Astrocyte (in vitro differentiated cells and primary cell): Measurements from ENCODE around the gene TTLL5. TPM values are rescaled to one million over a fixed set of nuclear protein-coding genes. Genes with fewer than 3 reads are reported as not detected.

Source experiments
- DNase-seq: peaks from one replicate; pipeline ENCODE4 v3.0.0-alpha.2; 2010; ENCODE audit warnings: low read depth
- FAIRE-seq: peaks from 2 replicates; lab custom pipeline; 2011; peaks lifted over from hg19 to GRCh38; lab: Jason Lieb, UNC
- H2AFZ ChIP-seq: 2 replicates; pipeline ENCODE4 v1.6.0; 2012; ENCODE audit warnings: low read depth, low read length, inconsistent platforms
- H3K27ac ChIP-seq: 2 replicates; pipeline ENCODE4 v1.5.1; 2011; ENCODE audit warnings: low read depth, low read length, inconsistent platforms
- H3K27me3 ChIP-seq: 2 replicates; pipeline ENCODE4 v1.6.0; 2011; ENCODE audit warnings: low read length, inconsistent platforms; ENCODE audit not compliant: insufficient read depth
- H3K36me3 ChIP-seq: 2 replicates; pipeline ENCODE4 v1.5.1; 2011; ENCODE audit warnings: low read length, inconsistent platforms; ENCODE audit not compliant: insufficient read depth
- H3K4me1 ChIP-seq: 2 replicates; pipeline ENCODE4 v1.5.1; 2011; ENCODE audit warnings: low read length, inconsistent platforms; ENCODE audit not compliant: insufficient read depth
- H3K4me2 ChIP-seq: 2 replicates; pipeline ENCODE4 v1.6.0; 2012; ENCODE audit warnings: low read length, inconsistent platforms
- H3K4me3 ChIP-seq: 2 replicates; pipeline ENCODE4 v1.5.1; 2011; ENCODE audit warnings: low read depth, mild to moderate bottlenecking, low read length, inconsistent platforms; ENCODE audit not compliant: insufficient read depth
- H3K79me2 ChIP-seq: 2 replicates; pipeline ENCODE4 v1.6.0; 2012; ENCODE audit warnings: mild to moderate bottlenecking, low read length, inconsistent platforms; ENCODE audit not compliant: insufficient read depth
- H3K9ac ChIP-seq: 2 replicates; pipeline ENCODE4 v1.6.0; 2012; ENCODE audit warnings: mild to moderate bottlenecking, low read length, inconsistent platforms
- H3K9me3 ChIP-seq: 2 replicates; pipeline ENCODE4 v1.5.1; 2012; ENCODE audit warnings: low read depth, mild to moderate bottlenecking, low read length, inconsistent platforms; ENCODE audit not compliant: insufficient read depth
- H4K20me1 ChIP-seq: 2 replicates; pipeline ENCODE4 v1.6.0; 2012; ENCODE audit warnings: low read length, inconsistent platforms; ENCODE audit not compliant: insufficient read depth
- H3K27ac Mint-ChIP-seq: one replicate; pipeline ENCODE4 v1.8.0; 2021; ENCODE audit warnings: mild to moderate bottlenecking, mixed read lengths; ENCODE audit not compliant: unreplicated experiment
- H3K27me3 Mint-ChIP-seq: one replicate; pipeline ENCODE4 v1.8.0; 2021; ENCODE audit warnings: low read depth, mixed read lengths; ENCODE audit not compliant: unreplicated experiment
- H3K36me3 Mint-ChIP-seq: one replicate; pipeline ENCODE4 v1.8.0; 2021; ENCODE audit warnings: low read depth, mixed read lengths; ENCODE audit not compliant: unreplicated experiment
- H3K4me1 Mint-ChIP-seq: one replicate; pipeline ENCODE4 v1.8.0; 2021; ENCODE audit warnings: low read depth, mixed read lengths; ENCODE audit not compliant: unreplicated experiment
- H3K4me3 Mint-ChIP-seq: one replicate; pipeline ENCODE4 v1.8.0; 2021; ENCODE audit warnings: mild to moderate bottlenecking, moderate library complexity, mixed read lengths; ENCODE audit not compliant: unreplicated experiment
- H3K9me3 Mint-ChIP-seq: one replicate; pipeline ENCODE4 v1.8.0; 2021; ENCODE audit warnings: mild to moderate bottlenecking, mixed read lengths; ENCODE audit not compliant: unreplicated experiment
- CTCF ChIP-seq: IDR thresholded peaks from 2 replicates; pipeline ENCODE4 v1.5.1; 2011; ENCODE audit warnings: low read depth, mild to moderate bottlenecking, inconsistent platforms, low read length, moderate library complexity; ENCODE audit not compliant: insufficient read depth
- EZH2 ChIP-seq: IDR thresholded peaks from 2 replicates; pipeline ENCODE4 v1.6.1; 2012; ENCODE audit warnings: mild to moderate bottlenecking, low read length, inconsistent platforms; ENCODE audit not compliant: insufficient read depth
- total RNA-seq: library from RNA; stranded (reverse); gene quantifications from 2 replicates; pipeline ENCODE4 v1.2.1, GENCODE V29; 2021

TTLL5 gene
- total RNA-seq, 1 donor from 2014 or later = 24.0 TPM

- Mint-ChIP-seq H3K27me3 (no peaks in the 10 kb centered on the region), H3K36me3 (peaks cover 10% of the 10 kb centered on the region), H3K27ac (no peak overlapping the region), H3K9me3 (no peaks in the 10 kb centered on the region), H3K4me3 (no peak overlapping the region), H3K4me1 (peaks cover 6% of the 10 kb centered on the region)
- TF ChIP-seq CTCF = no peak
- TF ChIP-seq EZH2 = no peak
- no peaks in the 10 kb centered on the region for H3K4me1 ChIP-seq
- no peak overlapping the region for H2AFZ ChIP-seq
- peaks cover 10% of the 10 kb centered on the region for H3K36me3 ChIP-seq
- FAIRE-seq = no peak
- no peak overlapping the region for H3K4me2 ChIP-seq
- peaks cover 7% of the 10 kb centered on the region for H4K20me1 ChIP-seq
- H3K9ac ChIP-seq = no peak overlapping the region
- peaks cover 13% of the 10 kb centered on the region for H3K79me2 ChIP-seq
- no peak for DNase-seq
- no peaks in the 10 kb centered on the region for H3K9me3 ChIP-seq
- no peaks in the 10 kb centered on the region for H3K27me3 ChIP-seq
- H3K4me3 ChIP-seq = no peak overlapping the region
- H3K27ac ChIP-seq = no peak overlapping the region
Observed at GRCh38 chr14:75673345-75674035, 12.4 kb downstream of the TTLL5 start.

GRCh38 chr14:75675265-75675960 is 14.4 kb downstream of the TTLL5 start:
- Histone ChIP-seq H3K79me2 (peaks cover 13% of the 10 kb centered on the region), H3K4me3 (no peak overlapping the region), H2AFZ (no peak overlapping the region), H3K36me3 (peaks cover under 1% of the 10 kb centered on the region), H3K4me2 (no peak overlapping the region), H3K4me1 (no peaks in the 10 kb centered on the region), H3K9me3 (no peaks in the 10 kb centered on the region), H4K20me1 (peaks cover 7% of the 10 kb centered on the region), H3K27me3 (no peaks in the 10 kb centered on the region), H3K9ac (no peak overlapping the region), H3K27ac (no peak overlapping the region)
- DNase-seq (no peak), FAIRE-seq (no peak)
- Mint-ChIP-seq H3K4me1 (peaks cover 14% of the 10 kb centered on the region), H3K9me3 (no peaks in the 10 kb centered on the region), H3K27me3 (no peaks in the 10 kb centered on the region), H3K36me3 (peaks cover 7% of the 10 kb centered on the region), H3K4me3 (no peak overlapping the region), H3K27ac (no peak overlapping the region)
- TF ChIP-seq EZH2 (no peak), CTCF (peak; percentile 22)

GRCh38 chr14:75685910-75686309 is 24.9 kb downstream of the TTLL5 start:
- Mint-ChIP-seq H3K4me3 (no peak overlapping the region), H3K4me1 (peaks cover 7% of the 10 kb centered on the region)

More at GRCh38 chr14:75685910-75686309, 24.9 kb downstream of the TTLL5 start:
- Histone ChIP-seq H3K27me3 (no peaks in the 10 kb centered on the region), H2AFZ (no peak overlapping the region), H3K9me3 (no peaks in the 10 kb centered on the region), H3K4me1 (no peaks in the 10 kb centered on the region), H3K9ac (no peak overlapping the region), H3K27ac (no peak overlapping the region), H3K4me3 (no peak overlapping the region), H3K79me2 (no peaks in the 10 kb centered on the region), H3K4me2 (no peak overlapping the region), H4K20me1 (no peaks in the 10 kb centered on the region), H3K36me3 (peaks cover 17% of the 10 kb centered on the region)
- TF ChIP-seq CTCF (no peak), EZH2 (no peak)
- no peaks in the 10 kb centered on the region for H3K27me3 Mint-ChIP-seq
- DNase-seq (no peak), FAIRE-seq (no peak)
- H3K36me3 Mint-ChIP-seq = peaks cover 24% of the 10 kb centered on the region
- no peaks in the 10 kb centered on the region for H3K9me3 Mint-ChIP-seq
- no peak overlapping the region for H3K27ac Mint-ChIP-seq
